Measurements from ENCODE around the gene RBM45.

RBM45 gene

GRCh38 chr2:178163911-178164310 lies 51.7 kb downstream of the RBM45 start:
- no peak for DNase-seq

GRCh38 chr2:178173657-178174056 lies 61.4 kb downstream of the RBM45 start:
- DNase-seq: no peak

- DNase-seq: no peak
These were observed 64.9 kb downstream of the RBM45 start for GRCh38 chr2:178177066-178177679.

All from CD4-positive, alpha-beta T cell treated with Interleukin-21 for 1 hour (primary cell).